SK-N-SH (cell line): ENCODE data around the gene SRD5A3. TPM values are rescaled to one million over a fixed set of nuclear protein-coding genes. Genes with fewer than 3 reads are reported as not detected.

ENCODE experiments used
- CTCF ChIA-PET: fragments of 300-600, 350-600 bp; formaldehyde crosslinking; extraction: SDS; loops from one replicate; lab custom pipeline; 2021; lab: Yijun Ruan, JAX
- POLR2A ChIA-PET: fragments of 350-600 bp; sonication (Branson Sonifier 250); formaldehyde crosslinking; extraction: SDS; loops from one replicate; lab custom pipeline; 2020; ENCODE audit warnings: antibody characterized with exemption, inconsistent platforms; lab: Yijun Ruan, JAX
- DNase-seq: peaks from one replicate; pipeline ENCODE4 v3.0.0; 2012
- H2AFZ ChIP-seq: fragments of 200-600 bp; sonication (generic); 2 replicates; pipeline ENCODE4 v1.8.1; 2016; ENCODE audit warnings: antibody characterized with exemption, mild to moderate bottlenecking, low read depth
- H3F3A ChIP-seq: fragments of 200-600 bp; sonication (generic); replicated peaks from 2 replicates; pipeline ENCODE3; 2016; ENCODE audit warnings: antibody characterized with exemption, mild to moderate bottlenecking; ENCODE audit not compliant: insufficient read depth
- H3K27ac ChIP-seq, 2 experiments: fragments of 200-500 bp in 1 of 2; fragments of 200-600 bp in 1 of 2; sonication (Bioruptor generic) in 1 of 2; sonication (generic), shearing (Covaris generic) in 1 of 2; 2 replicates each; pipeline versions ENCODE4 v1.5.1 to v1.6.1; 2014 to 2016; ENCODE audit warnings: low read depth in 2 of 2, inconsistent platforms in 1 of 2, low read length in 1 of 2, mild to moderate bottlenecking in 1 of 2, mixed read lengths in 1 of 2
- H3K27me3 ChIP-seq: fragments of 200-600 bp; sonication (generic), shearing (Covaris generic); 2 replicates; pipeline ENCODE4 v1.6.1; 2016; ENCODE audit warnings: mixed run types; ENCODE audit not compliant: insufficient read depth
- H3K36me3 ChIP-seq, 2 experiments: fragments of 200-500 bp in 1 of 2; fragments of 200-600 bp in 1 of 2; sonication (Bioruptor generic) in 1 of 2; sonication (generic) in 1 of 2; replicated peaks in 1 of 2; 2 replicates each; pipeline versions ENCODE3 to v1.5.1; 2014 to 2016; ENCODE audit warnings: low read length in 1 of 2, mild to moderate bottlenecking in 1 of 2; ENCODE audit not compliant: insufficient read depth in 2 of 2, control insufficient read depth in 1 of 2
- H3K4me1 ChIP-seq, 2 experiments: fragments of 200-500 bp in 1 of 2; fragments of 200-600 bp in 1 of 2; sonication (Bioruptor generic) in 1 of 2; sonication (generic), shearing (Covaris generic) in 1 of 2; 2 replicates each; pipeline versions ENCODE4 v1.5.1 to v1.6.1; 2014 to 2016; ENCODE audit warnings: low read depth in 1 of 2, low read length in 1 of 2, mixed run types in 1 of 2; ENCODE audit not compliant: insufficient read depth in 2 of 2, control insufficient read depth in 1 of 2
- H3K4me2 ChIP-seq: fragments of 200-600 bp; sonication (generic), shearing (Covaris generic); 2 replicates; pipeline ENCODE4 v1.6.1; 2017; ENCODE audit warnings: mixed run types
- H3K4me3 ChIP-seq, 2 experiments: fragments of 200-500 bp in 1 of 2; fragments of 200-600 bp in 1 of 2; sonication (Bioruptor generic) in 1 of 2; sonication (generic), shearing (Covaris generic) in 1 of 2; 2 replicates each; pipeline versions ENCODE4 v1.5.1 to v1.8.1; 2014 to 2016; ENCODE audit warnings: low read depth in 2 of 2, inconsistent platforms in 1 of 2, low read length in 1 of 2, mild to moderate bottlenecking in 1 of 2, mixed read lengths in 1 of 2, moderate library complexity in 1 of 2
- H3K79me2 ChIP-seq: fragments of 200-600 bp; sonication (generic); 2 replicates; pipeline ENCODE4 v1.8.1; 2017; ENCODE audit warnings: mild to moderate bottlenecking; ENCODE audit not compliant: insufficient read depth
- H3K9ac ChIP-seq: fragments of 200-600 bp; sonication (generic); 2 replicates; pipeline ENCODE4 v1.6.1; 2017; ENCODE audit warnings: mixed run types
- H3K9me2 ChIP-seq: fragments of 200-600 bp; sonication (generic); 2 replicates; pipeline ENCODE4 v1.6.1; 2017; ENCODE audit warnings: mixed run types
- H3K9me3 ChIP-seq: fragments of 200-600 bp; sonication (generic); 2 replicates; pipeline ENCODE4 v1.6.1; 2017; ENCODE audit warnings: mixed run types, mild to moderate bottlenecking, moderate library complexity
- H4K20me1 ChIP-seq: fragments of 200-600 bp; sonication (generic); 2 replicates; pipeline ENCODE4 v1.6.1; 2017; ENCODE audit warnings: mild to moderate bottlenecking, mixed run types; ENCODE audit not compliant: insufficient read depth
- CHD2 ChIP-seq: fragments of 150-350 bp; IDR thresholded peaks from 2 replicates; pipeline ENCODE4 v1.6.1; 2018; ENCODE audit warnings: low read length; ENCODE audit not compliant: partially characterized antibody
- ELF1 ChIP-seq: IDR thresholded peaks from 2 replicates; pipeline ENCODE4 v1.4.0; 2012
- EP300 ChIP-seq, 2 experiments: IDR thresholded peaks; 2 replicates each; pipeline versions ENCODE4 v1.4.0 to v1.6.1; 2012; ENCODE audit warnings: borderline replicate concordance in 1 of 2, low read depth in 1 of 2, low read length in 1 of 2
- FOXJ3 ChIP-seq: sonication (generic); formaldehyde crosslinking; IDR thresholded peaks from 2 replicates; pipeline ENCODE4 v1.5.1; 2020; ENCODE audit warnings: mild to moderate bottlenecking, missing genetic modification reagents
- JUND ChIP-seq: IDR thresholded peaks from 2 replicates; pipeline ENCODE4 v1.4.0; 2012
- MEF2A ChIP-seq: IDR thresholded peaks from 2 replicates; pipeline ENCODE4 v1.4.0; 2012; ENCODE audit warnings: low read depth, borderline replicate concordance
- MXI1 ChIP-seq: IDR thresholded peaks from 2 replicates; pipeline ENCODE4 v1.6.1; 2012; ENCODE audit warnings: mild to moderate bottlenecking, low read depth, low read length, improper control_type of control experiment
- NRF1 ChIP-seq: IDR thresholded peaks from 2 replicates; pipeline ENCODE4 v1.6.1; 2012; ENCODE audit warnings: low read depth, mild to moderate bottlenecking, low read length
- POLR2AphosphoS5 ChIP-seq: IDR thresholded peaks from 2 replicates; pipeline ENCODE4 v1.6.1; 2012; ENCODE audit warnings: low read depth, low read length
- RAD21 ChIP-seq: IDR thresholded peaks from 2 replicates; pipeline ENCODE4 v1.6.1; 2012; ENCODE audit warnings: mild to moderate bottlenecking, low read length
- RFX5 ChIP-seq: IDR thresholded peaks from 2 replicates; pipeline ENCODE4 v1.6.1; 2012; ENCODE audit warnings: mild to moderate bottlenecking, improper control_type of control experiment, low read length
- RXRA ChIP-seq: IDR thresholded peaks from 2 replicates; pipeline ENCODE4 v1.4.0; 2012; ENCODE audit warnings: low read depth, mild to moderate bottlenecking, borderline replicate concordance
- SIN3A ChIP-seq: IDR thresholded peaks from 2 replicates; pipeline ENCODE4 v1.6.1; 2012; ENCODE audit warnings: low read depth, mild to moderate bottlenecking, low read length, moderate library complexity, borderline replicate concordance
- TAF1 ChIP-seq: IDR thresholded peaks from 2 replicates; pipeline ENCODE4 v1.6.1; 2012; ENCODE audit warnings: low read depth, mild to moderate bottlenecking, low read length, moderate library complexity, borderline replicate concordance
- YY1 ChIP-seq: IDR thresholded peaks from 2 replicates; pipeline ENCODE4 v1.4.0; 2012; ENCODE audit warnings: low read depth, mild to moderate bottlenecking
- WGBS: methylation state at CpG from one replicate; pipeline ENCODE4 v1.1.6; 2017; ENCODE audit warnings: low lambda C conversion rate; 5-methylcytosine and 5-hydroxymethylcytosine counted together
- polyA plus RNA-seq, 3 experiments: library from polyadenylated mRNA; depleted of rRNA; stranded (reverse); fragments of >200 nt; gene quantifications; 2 replicates each; pipeline ENCODE4 v1.2.3, GENCODE V29; 2012
- TF ChIP-seq, protein P1 (sequence below): IDR thresholded peaks from 2 replicates; pipeline ENCODE4 v1.4.0; 2012; ENCODE audit warnings: low read depth, borderline replicate concordance
- TF ChIP-seq, protein P2 (sequence below): IDR thresholded peaks from 2 replicates; pipeline ENCODE4 v1.6.1; 2012; ENCODE audit warnings: mild to moderate bottlenecking, low read depth, low read length, moderate library complexity
- TF ChIP-seq, protein P3 (sequence below): fragments of 150-350 bp; IDR thresholded peaks from 2 replicates; pipeline ENCODE4 v1.6.1; 2016; ENCODE audit warnings: mild to moderate bottlenecking, low read depth, low read length
- TF ChIP-seq, protein P4 (sequence below): fragments of 200-600 bp; sonication (generic); IDR thresholded peaks from 2 replicates; pipeline ENCODE4 v1.6.1; 2017; ENCODE audit warnings: antibody characterized with exemption, mild to moderate bottlenecking, moderate library complexity

SRD5A3 gene
- polyA plus RNA-seq, 1 of the 3 experiments (the other 2 are of a cell fraction), result 5.1 TPM

DNA sequence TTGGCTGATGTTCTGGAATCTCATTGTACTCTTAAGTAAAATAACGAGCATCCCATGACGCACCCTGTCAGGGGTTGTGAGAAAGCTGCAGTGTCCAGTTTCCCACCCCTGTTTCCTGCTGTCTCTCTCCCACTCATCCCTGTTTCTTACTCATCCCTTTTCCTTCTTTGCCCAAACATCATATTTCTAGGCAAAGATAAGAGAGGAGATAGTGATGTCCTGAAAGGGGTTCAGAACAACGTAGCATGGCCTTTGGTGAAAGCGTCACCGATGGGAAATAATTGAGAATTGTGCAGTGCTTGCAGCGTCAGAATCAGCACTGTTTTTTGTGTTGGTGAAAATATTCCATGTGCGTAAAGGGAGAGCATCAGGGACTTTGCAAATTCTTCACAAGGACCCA lies 26.2 kb downstream of the SRD5A3 start:
- Histone ChIP-seq H3K27ac (peak overlapping the region in 1 of 2 experiments; percentile 81; a peak in 2 of 4 replicates), H3K79me2 (no peaks in the 10 kb centered on the region), H3K4me3 (no peak overlapping the region), H3K4me1 (no peaks in the 10 kb centered on the region), H3F3A (no peaks in the 10 kb centered on the region), H3K9me3 (no peaks in the 10 kb centered on the region), H3K36me3 (peaks cover 0 to 5% of the 10 kb centered on the region in 2 experiments), H3K27me3 (no peaks in the 10 kb centered on the region), H4K20me1 (no peaks in the 10 kb centered on the region), H3K4me2 (no peak overlapping the region), H3K9ac (peak overlapping the region; percentile 27; the same call in 1 of the 2 replicates), H3K9me2 (no peaks in the 10 kb centered on the region), H2AFZ (no peak overlapping the region)
- TF ChIP-seq TAF1, result no peak
- no peak for TF ChIP-seq ELF1
- TF ChIP-seq SIN3A, result no peak
- no peak for TF ChIP-seq POLR2AphosphoS5
- TF ChIP-seq RXRA, result no peak
- TF ChIP-seq YY1, result no peak
- TF ChIP-seq, protein P1, sequence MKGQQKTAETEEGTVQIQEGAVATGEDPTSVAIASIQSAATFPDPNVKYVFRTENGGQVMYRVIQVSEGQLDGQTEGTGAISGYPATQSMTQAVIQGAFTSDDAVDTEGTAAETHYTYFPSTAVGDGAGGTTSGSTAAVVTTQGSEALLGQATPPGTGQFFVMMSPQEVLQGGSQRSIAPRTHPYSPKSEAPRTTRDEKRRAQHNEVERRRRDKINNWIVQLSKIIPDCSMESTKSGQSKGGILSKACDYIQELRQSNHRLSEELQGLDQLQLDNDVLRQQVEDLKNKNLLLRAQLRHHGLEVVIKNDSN, result no peak
- TF ChIP-seq, protein P2, sequence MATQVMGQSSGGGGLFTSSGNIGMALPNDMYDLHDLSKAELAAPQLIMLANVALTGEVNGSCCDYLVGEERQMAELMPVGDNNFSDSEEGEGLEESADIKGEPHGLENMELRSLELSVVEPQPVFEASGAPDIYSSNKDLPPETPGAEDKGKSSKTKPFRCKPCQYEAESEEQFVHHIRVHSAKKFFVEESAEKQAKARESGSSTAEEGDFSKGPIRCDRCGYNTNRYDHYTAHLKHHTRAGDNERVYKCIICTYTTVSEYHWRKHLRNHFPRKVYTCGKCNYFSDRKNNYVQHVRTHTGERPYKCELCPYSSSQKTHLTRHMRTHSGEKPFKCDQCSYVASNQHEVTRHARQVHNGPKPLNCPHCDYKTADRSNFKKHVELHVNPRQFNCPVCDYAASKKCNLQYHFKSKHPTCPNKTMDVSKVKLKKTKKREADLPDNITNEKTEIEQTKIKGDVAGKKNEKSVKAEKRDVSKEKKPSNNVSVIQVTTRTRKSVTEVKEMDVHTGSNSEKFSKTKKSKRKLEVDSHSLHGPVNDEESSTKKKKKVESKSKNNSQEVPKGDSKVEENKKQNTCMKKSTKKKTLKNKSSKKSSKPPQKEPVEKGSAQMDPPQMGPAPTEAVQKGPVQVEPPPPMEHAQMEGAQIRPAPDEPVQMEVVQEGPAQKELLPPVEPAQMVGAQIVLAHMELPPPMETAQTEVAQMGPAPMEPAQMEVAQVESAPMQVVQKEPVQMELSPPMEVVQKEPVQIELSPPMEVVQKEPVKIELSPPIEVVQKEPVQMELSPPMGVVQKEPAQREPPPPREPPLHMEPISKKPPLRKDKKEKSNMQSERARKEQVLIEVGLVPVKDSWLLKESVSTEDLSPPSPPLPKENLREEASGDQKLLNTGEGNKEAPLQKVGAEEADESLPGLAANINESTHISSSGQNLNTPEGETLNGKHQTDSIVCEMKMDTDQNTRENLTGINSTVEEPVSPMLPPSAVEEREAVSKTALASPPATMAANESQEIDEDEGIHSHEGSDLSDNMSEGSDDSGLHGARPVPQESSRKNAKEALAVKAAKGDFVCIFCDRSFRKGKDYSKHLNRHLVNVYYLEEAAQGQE, result no peak
- TF ChIP-seq CHD2, result no peak
- CTCF ChIA-PET, result interaction anchor here (0.5 to 1.8 kb wide), 4 partner anchors 25 to 1082 kb away, joined by 3 to 9 read pairs (median 4); partner anchors contain the start of gene SRD5A3
- POLR2A ChIA-PET, result no interaction called here
- no peak for DNase-seq
- 89% methylated on average over 7 of the region's 7 CpGs for WGBS

DNA sequence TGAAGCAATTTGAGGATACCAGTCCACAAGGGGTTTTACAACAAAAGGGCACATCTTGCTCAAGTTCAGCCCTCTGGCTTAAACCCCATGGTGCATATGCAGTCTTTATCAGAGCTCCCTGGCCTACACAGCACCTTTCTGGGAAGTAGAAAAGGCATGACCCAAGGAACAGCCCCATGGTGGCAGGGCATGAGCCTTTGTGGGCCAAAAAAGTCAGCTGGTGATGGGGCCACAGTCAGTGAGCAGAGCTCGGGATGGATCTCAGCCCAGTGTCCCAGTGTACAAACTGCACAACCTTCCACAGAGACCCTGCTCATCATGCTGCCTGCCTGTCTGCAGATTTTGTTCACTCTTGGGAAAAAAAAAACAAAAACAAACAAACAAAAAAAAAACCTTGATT lies 27.4 kb downstream of the SRD5A3 start:
- H3K9me2 ChIP-seq, result no peaks in the 10 kb centered on the region
- ChIA-PET POLR2A (interaction anchor here (0.6 kb wide), 1 partner anchor 24 kb away, joined by 3 read pairs; no protein-coding TSS in a partner anchor), CTCF (interaction anchor here (1.5 to 1.8 kb wide), 3 partner anchors 27 to 493 kb away, joined by 4 to 9 read pairs (median 7); partner anchors contain the start of gene SRD5A3)
- TF ChIP-seq RFX5 (no peak), JUND (no peak), RAD21 (no peak), NRF1 (no peak), SIN3A (no peak), MXI1 (no peak), EP300 (IDR thresholded peaks at IDR 0.05; ENCODE audit: borderline replicate concordance in 1 of 2, low read depth in 1 of 2, low read length in 1 of 2) (no peak), FOXJ3 (CRISPR knock-in tag) (no peak), MEF2A (no peak)
- TF ChIP-seq, protein P1, result no peak
- TF ChIP-seq, protein P3, sequence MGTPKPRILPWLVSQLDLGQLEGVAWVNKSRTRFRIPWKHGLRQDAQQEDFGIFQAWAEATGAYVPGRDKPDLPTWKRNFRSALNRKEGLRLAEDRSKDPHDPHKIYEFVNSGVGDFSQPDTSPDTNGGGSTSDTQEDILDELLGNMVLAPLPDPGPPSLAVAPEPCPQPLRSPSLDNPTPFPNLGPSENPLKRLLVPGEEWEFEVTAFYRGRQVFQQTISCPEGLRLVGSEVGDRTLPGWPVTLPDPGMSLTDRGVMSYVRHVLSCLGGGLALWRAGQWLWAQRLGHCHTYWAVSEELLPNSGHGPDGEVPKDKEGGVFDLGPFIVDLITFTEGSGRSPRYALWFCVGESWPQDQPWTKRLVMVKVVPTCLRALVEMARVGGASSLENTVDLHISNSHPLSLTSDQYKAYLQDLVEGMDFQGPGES, result no peak
- TF ChIP-seq, protein P4, sequence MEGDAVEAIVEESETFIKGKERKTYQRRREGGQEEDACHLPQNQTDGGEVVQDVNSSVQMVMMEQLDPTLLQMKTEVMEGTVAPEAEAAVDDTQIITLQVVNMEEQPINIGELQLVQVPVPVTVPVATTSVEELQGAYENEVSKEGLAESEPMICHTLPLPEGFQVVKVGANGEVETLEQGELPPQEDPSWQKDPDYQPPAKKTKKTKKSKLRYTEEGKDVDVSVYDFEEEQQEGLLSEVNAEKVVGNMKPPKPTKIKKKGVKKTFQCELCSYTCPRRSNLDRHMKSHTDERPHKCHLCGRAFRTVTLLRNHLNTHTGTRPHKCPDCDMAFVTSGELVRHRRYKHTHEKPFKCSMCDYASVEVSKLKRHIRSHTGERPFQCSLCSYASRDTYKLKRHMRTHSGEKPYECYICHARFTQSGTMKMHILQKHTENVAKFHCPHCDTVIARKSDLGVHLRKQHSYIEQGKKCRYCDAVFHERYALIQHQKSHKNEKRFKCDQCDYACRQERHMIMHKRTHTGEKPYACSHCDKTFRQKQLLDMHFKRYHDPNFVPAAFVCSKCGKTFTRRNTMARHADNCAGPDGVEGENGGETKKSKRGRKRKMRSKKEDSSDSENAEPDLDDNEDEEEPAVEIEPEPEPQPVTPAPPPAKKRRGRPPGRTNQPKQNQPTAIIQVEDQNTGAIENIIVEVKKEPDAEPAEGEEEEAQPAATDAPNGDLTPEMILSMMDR, result no peak

More for the DNA sequence above, 27.4 kb downstream of the SRD5A3 start:
- Histone ChIP-seq H3K27ac (no peak overlapping the region), H3K4me2 (no peak overlapping the region), H3K9ac (no peak overlapping the region), H3K4me3 (no peak overlapping the region), H3K36me3 (peaks cover 0 to 5% of the 10 kb centered on the region in 2 experiments), H2AFZ (no peak overlapping the region), H3K9me3 (no peaks in the 10 kb centered on the region), H3F3A (no peaks in the 10 kb centered on the region), H3K27me3 (no peaks in the 10 kb centered on the region), H3K79me2 (no peaks in the 10 kb centered on the region), H3K4me1 (no peaks in the 10 kb centered on the region), H4K20me1 (no peaks in the 10 kb centered on the region)
- no peak for DNase-seq
- WGBS, result 80% methylated on average over 1 of the region's 1 CpG
